Smooth muscle cell (in vitro differentiated cells): ENCODE data around the gene AGAP1. TPM values are rescaled to one million over a fixed set of nuclear protein-coding genes. Genes with fewer than 3 reads are reported as not detected.

Experiments used
- DNase-seq: peaks from one replicate; lab custom pipeline; 2025; ENCODE audit not compliant: unreplicated experiment; lab: John Stamatoyannopoulos, UW
- H2AFZ ChIP-seq: fragments of 200-600 bp; sonication (generic); 2 replicates; pipeline ENCODE4 v1.6.0; 2016; ENCODE audit warnings: antibody characterized with exemption, low read depth, mild to moderate bottlenecking
- H3F3A ChIP-seq: fragments of 200-600 bp; sonication (generic); 2 replicates; pipeline ENCODE4 v1.6.0; 2017; ENCODE audit warnings: antibody characterized with exemption, low read depth
- H3K27ac ChIP-seq: fragments of 200-600 bp; sonication (generic); 2 replicates; pipeline ENCODE4 v1.5.1; 2016; ENCODE audit warnings: low read depth, mild to moderate bottlenecking
- H3K27me3 ChIP-seq: fragments of 200-600 bp; sonication (generic); 2 replicates; pipeline ENCODE4 v1.6.1; 2016; ENCODE audit warnings: low read depth, mild to moderate bottlenecking
- H3K36me3 ChIP-seq: fragments of 200-600 bp; sonication (generic); 2 replicates; pipeline ENCODE4 v1.5.1; 2016; ENCODE audit warnings: low read depth
- H3K4me1 ChIP-seq: fragments of 200-600 bp; sonication (generic); 2 replicates; pipeline ENCODE4 v1.5.1; 2016; ENCODE audit warnings: low read depth
- H3K4me2 ChIP-seq: fragments of 200-600 bp; sonication (generic); 2 replicates; pipeline ENCODE4 v1.6.0; 2016; ENCODE audit warnings: mild to moderate bottlenecking
- H3K4me3 ChIP-seq: fragments of 200-600 bp; sonication (generic); 2 replicates; pipeline ENCODE4 v1.5.1; 2016; ENCODE audit warnings: mild to moderate bottlenecking
- H3K79me2 ChIP-seq: fragments of 200-600 bp; sonication (generic); 2 replicates; pipeline ENCODE4 v1.6.0; 2016; ENCODE audit warnings: low read depth, mild to moderate bottlenecking
- H3K9ac ChIP-seq: fragments of 200-600 bp; sonication (generic); 2 replicates; pipeline ENCODE4 v1.6.0; 2016; ENCODE audit warnings: low read depth
- H3K9me3 ChIP-seq: fragments of 200-600 bp; sonication (generic); replicated peaks from 2 replicates; pipeline ENCODE4 v1.5.1; 2016; ENCODE audit warnings: low read depth
- H4K20me1 ChIP-seq: fragments of 200-600 bp; sonication (generic); 2 replicates; pipeline ENCODE4 v1.6.0; 2016; ENCODE audit warnings: low read depth
- CTCF ChIP-seq: fragments of 200-600 bp; sonication (generic); IDR thresholded peaks from 2 replicates; pipeline ENCODE4 v1.5.1; 2017; ENCODE audit warnings: borderline replicate concordance, mild to moderate bottlenecking, antibody characterized with exemption; ENCODE audit not compliant: insufficient read depth, poor library complexity, severe bottlenecking
- WGBS: methylation state at CpG from one replicate; pipeline ENCODE4 v1.1.7; 2016; ENCODE audit warnings: low lambda C conversion rate; 5-methylcytosine and 5-hydroxymethylcytosine counted together
- polyA plus RNA-seq: library from polyadenylated mRNA; unstranded; fragments of >200 nt; fragmentation: Nextera tagmentation; extraction: Ambion mirVana; gene quantifications from 2 replicates; pipeline ENCODE4 v1.2.1, GENCODE V29; 2016
- total RNA-seq: library from RNA; depleted of rRNA; stranded (reverse); fragments of >200 nt; gene quantifications from 2 replicates; pipeline ENCODE4 v1.2.3, GENCODE V29; 2014

Gene AGAP1
- total and polyA plus RNA-seq, 2 experiments from 2014 or later, result 3.9 to 9.8 TPM

- Histone ChIP-seq H3K9me3 (no peaks in the 10 kb centered on the region), H3K9ac (no peak overlapping the region), H4K20me1 (no peaks in the 10 kb centered on the region), H3K27me3 (no peaks in the 10 kb centered on the region), H3K4me3 (no peak overlapping the region), H3K4me2 (no peak overlapping the region), H3F3A (no peaks in the 10 kb centered on the region), H3K79me2 (no peaks in the 10 kb centered on the region), H3K27ac (no peak overlapping the region), H2AFZ (no peak overlapping the region), H3K36me3 (no peaks in the 10 kb centered on the region), H3K4me1 (peaks cover 5% of the 10 kb centered on the region)
- no peak for DNase-seq
- 89% methylated on average over 4 of the region's 4 CpGs for WGBS
- no peak for TF ChIP-seq CTCF
Observed at GRCh38 chr2:235472443-235472842, 21.4 kb upstream of the AGAP1 start.

DNA sequence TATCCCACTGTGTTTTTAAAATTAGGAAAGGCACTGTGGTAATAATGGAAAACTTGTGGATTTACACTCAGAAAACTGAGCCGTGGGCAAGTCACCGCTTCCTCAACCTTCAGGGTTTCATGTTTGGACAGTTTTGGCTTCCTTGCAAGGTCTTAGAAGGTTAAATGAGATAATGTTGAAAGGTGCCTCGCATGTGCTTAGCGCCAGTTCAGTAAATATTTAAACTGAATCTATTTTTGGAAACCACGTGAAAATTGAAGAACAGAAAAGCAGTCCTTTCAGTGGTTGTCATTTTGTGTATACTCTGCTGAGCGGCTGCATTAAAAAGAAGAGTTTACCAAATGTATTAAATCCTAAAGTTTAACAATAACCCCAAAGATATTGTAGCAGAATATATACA, 15.2 kb upstream of the AGAP1 start:
- no peak for TF ChIP-seq CTCF
- H3K9ac ChIP-seq, result no peak overlapping the region
- H3F3A ChIP-seq, result no peaks in the 10 kb centered on the region
- no peak overlapping the region for H2AFZ ChIP-seq
- H3K79me2 ChIP-seq, result no peaks in the 10 kb centered on the region
- H3K27ac ChIP-seq, result no peak overlapping the region
- H4K20me1 ChIP-seq, result no peaks in the 10 kb centered on the region
- no peak overlapping the region for H3K4me3 ChIP-seq
- no peak overlapping the region for H3K4me2 ChIP-seq
- H3K9me3 ChIP-seq, result no peaks in the 10 kb centered on the region
- H3K36me3 ChIP-seq, result no peaks in the 10 kb centered on the region
- no peak for DNase-seq
- no peaks in the 10 kb centered on the region for H3K4me1 ChIP-seq
- WGBS, result 89% methylated on average over 6 of the region's 6 CpGs
- peaks cover 4% of the 10 kb centered on the region for H3K27me3 ChIP-seq

GRCh38 chr2:235479604-235480003, 14.2 kb upstream of the AGAP1 start:
- Histone ChIP-seq H3K4me1 (no peaks in the 10 kb centered on the region), H3K27ac (no peak overlapping the region), H3K4me3 (no peak overlapping the region), H3K36me3 (no peaks in the 10 kb centered on the region), H3F3A (no peaks in the 10 kb centered on the region), H3K79me2 (no peaks in the 10 kb centered on the region), H4K20me1 (no peaks in the 10 kb centered on the region), H3K9me3 (no peaks in the 10 kb centered on the region), H3K4me2 (no peak overlapping the region), H3K27me3 (peaks cover 4% of the 10 kb centered on the region), H3K9ac (no peak overlapping the region), H2AFZ (no peak overlapping the region)
- DNase-seq, result no peak
- WGBS, result 88% methylated on average over 11 of the region's 11 CpGs
- no peak for TF ChIP-seq CTCF

DNA sequence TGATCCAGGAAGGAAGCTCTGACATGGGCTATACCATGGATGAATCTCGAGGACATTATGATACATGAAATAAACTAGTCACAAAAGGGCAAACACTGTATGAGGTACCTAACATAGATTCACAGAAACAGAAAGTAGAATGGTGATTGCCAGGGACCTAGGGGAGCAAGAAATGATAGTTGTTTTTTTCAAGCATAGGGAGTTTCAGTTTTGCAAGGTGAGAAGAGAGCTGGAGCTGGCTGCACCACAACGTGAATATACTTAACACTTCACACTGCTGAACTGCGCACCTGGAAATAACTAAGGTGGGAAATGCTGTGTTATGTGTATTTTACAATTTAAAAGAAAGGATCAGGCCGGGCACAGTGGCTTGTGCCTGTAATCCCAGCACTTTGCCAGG, 13.2 kb upstream of the AGAP1 start:
- Histone ChIP-seq H4K20me1 (no peaks in the 10 kb centered on the region), H3K9ac (no peak overlapping the region), H3F3A (no peaks in the 10 kb centered on the region), H3K27ac (no peak overlapping the region), H2AFZ (no peak overlapping the region), H3K4me1 (no peaks in the 10 kb centered on the region), H3K4me2 (no peak overlapping the region), H3K27me3 (peaks cover 4% of the 10 kb centered on the region), H3K9me3 (no peaks in the 10 kb centered on the region), H3K79me2 (no peaks in the 10 kb centered on the region), H3K36me3 (no peaks in the 10 kb centered on the region), H3K4me3 (no peak overlapping the region)
- no peak for DNase-seq
- WGBS, result 95% methylated on average over 4 of the region's 4 CpGs
- TF ChIP-seq CTCF, result no peak
